Caco-2 (cell line): ENCODE data around the gene AOPEP. TPM values are rescaled to one million over a fixed set of nuclear protein-coding genes. Genes with fewer than 3 reads are reported as not detected.

ENCODE experiments used
- BruUV-seq: library from RNA; stranded (reverse); fragments of 400-500 nt; replicated peaks from 2 replicates; lab custom pipeline; 2021; lab: Mats Ljungman, UMichigan
- CTCF ChIA-PET: fragments of 300-600 bp; sonication (Branson Sonifier 250); formaldehyde crosslinking; loops from one replicate; lab custom pipeline; 2022; ENCODE audit warnings: antibody characterized with exemption; lab: Charles Lee
- POLR2A ChIA-PET: fragments of 300-600 bp; sonication (Branson Sonifier 250); formaldehyde crosslinking; loops from one replicate; lab custom pipeline; 2022; ENCODE audit warnings: antibody characterized with exemption; lab: Charles Lee
- DNase-seq, 2 experiments: peaks; one replicate each; pipeline versions ENCODE4 v3.0.0 to v3.0.0-alpha.2; 2020 to 2022
- H3K27me3 ChIP-seq: replicated peaks from 2 replicates; pipeline ENCODE4 v1.6.0; 2011; ENCODE audit warnings: low read length; ENCODE audit not compliant: control insufficient read depth, insufficient read depth
- H3K36me3 ChIP-seq: 2 replicates; pipeline ENCODE4 v1.5.1; 2011; ENCODE audit warnings: low read length; ENCODE audit not compliant: control insufficient read depth, insufficient read depth
- H3K4me1 ChIP-seq: fragments of 250-450 bp; sonication (Bioruptor Pico); 2 replicates; pipeline ENCODE4 v1.5.1; 2020; ENCODE audit warnings: mild to moderate bottlenecking
- H3K4me3 ChIP-seq: 2 replicates; pipeline ENCODE4 v1.5.1; 2011; ENCODE audit warnings: low read depth, mild to moderate bottlenecking, control low read depth, low read length
- H3K9me3 ChIP-seq: fragments of 250-450 bp; sonication (Bioruptor Pico); 2 replicates; pipeline ENCODE4 v1.5.1; 2020; ENCODE audit warnings: mild to moderate bottlenecking, moderate library complexity
- H3K27ac Mint-ChIP-seq: one replicate; pipeline ENCODE4 v1.8.0; 2022; ENCODE audit warnings: mixed read lengths; ENCODE audit not compliant: unreplicated experiment
- H3K27me3 Mint-ChIP-seq: one replicate; pipeline ENCODE4 v1.8.0; 2022; ENCODE audit warnings: mixed read lengths; ENCODE audit not compliant: insufficient read depth, unreplicated experiment
- H3K36me3 Mint-ChIP-seq: one replicate; pipeline ENCODE4 v1.8.0; 2022; ENCODE audit warnings: mild to moderate bottlenecking, mixed read lengths; ENCODE audit not compliant: insufficient read depth, unreplicated experiment
- H3K4me1 Mint-ChIP-seq: one replicate; pipeline ENCODE4 v1.8.0; 2022; ENCODE audit warnings: low read depth, mixed read lengths; ENCODE audit not compliant: unreplicated experiment
- H3K4me3 Mint-ChIP-seq: one replicate; pipeline ENCODE4 v1.8.0; 2022; ENCODE audit warnings: mild to moderate bottlenecking, moderate library complexity, mixed read lengths; ENCODE audit not compliant: unreplicated experiment
- H3K9me3 Mint-ChIP-seq: one replicate; pipeline ENCODE4 v1.8.0; 2022; ENCODE audit warnings: mixed read lengths; ENCODE audit not compliant: unreplicated experiment
- intact Hi-C: fragments of 100-400 bp; cut with micrococcal nuclease; formaldehyde crosslinking; loops from one replicate; pipeline ENCODE4 v1.10.0; 2022; ENCODE audit not compliant: unreplicated experiment
- total RNA-seq: library from RNA; stranded (reverse); gene quantifications from 2 replicates; pipeline ENCODE4 v1.2.3, GENCODE V29; 2022
- TF ChIP-seq, protein P1 (sequence below), 2 experiments: fragments of 200-600 bp in 1 of 2; IDR thresholded peaks; 1 replicate in 1 of 2; 2 replicates in 1 of 2; pipeline versions ENCODE4 v1.5.1 to v1.8.0; 2011 to 2022; ENCODE audit warnings: antibody characterized with exemption in 1 of 2, control low read depth in 1 of 2, inconsistent platforms in 1 of 2, low read depth in 1 of 2, low read length in 1 of 2, mild to moderate bottlenecking in 1 of 2, moderate library complexity in 1 of 2; ENCODE audit not compliant: insufficient read depth in 1 of 2, severe bottlenecking in 1 of 2, unreplicated experiment in 1 of 2

The AOPEP gene
- total RNA-seq, 1 experiment from 2014 or later = 63.3 TPM

DNA sequence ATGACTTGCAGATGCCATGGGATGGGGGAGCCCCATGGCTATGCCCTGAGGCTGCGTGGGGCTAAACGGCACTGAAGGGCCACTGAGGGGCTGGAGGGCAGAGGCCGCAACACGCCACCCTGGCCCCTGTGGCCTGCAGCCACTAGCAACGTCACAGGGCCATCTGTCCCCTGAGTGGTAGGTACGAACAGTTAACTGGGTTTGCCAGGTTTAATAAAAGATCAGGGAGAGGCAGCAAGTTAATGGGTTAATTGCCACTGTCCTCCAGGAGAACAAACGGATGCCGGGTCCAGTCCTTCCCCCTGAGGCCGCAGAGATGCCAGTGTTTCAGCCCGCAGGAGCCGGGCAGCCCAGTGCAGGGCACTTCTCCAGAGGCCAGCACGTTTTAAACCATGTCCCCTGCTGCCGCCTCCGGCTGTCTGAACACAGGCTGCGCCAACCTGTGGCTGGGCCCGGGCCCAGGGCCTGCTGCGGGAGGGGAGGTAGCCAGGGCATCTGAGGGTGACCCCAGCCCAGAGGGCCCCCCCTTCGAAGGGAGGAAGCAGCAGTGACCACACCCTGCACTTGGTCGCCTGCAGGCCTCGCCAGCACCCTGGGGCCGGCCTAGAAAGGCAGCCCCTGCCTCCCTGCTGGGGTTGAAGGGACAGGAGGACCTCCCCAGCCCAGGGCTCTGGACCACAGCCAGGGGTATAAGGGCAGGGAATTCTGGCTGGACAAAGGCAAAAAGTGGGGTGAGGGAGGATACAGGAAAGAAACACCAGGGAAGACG lies 363.7 kb downstream of the AOPEP start:
- Mint-ChIP-seq H3K4me3 (no peak overlapping the region), H3K27ac (peak overlapping the region; percentile 53), H3K4me1 (peaks cover 29% of the 10 kb centered on the region), H3K9me3 (no peaks in the 10 kb centered on the region), H3K36me3 (peaks cover 79% of the 10 kb centered on the region), H3K27me3 (no peaks in the 10 kb centered on the region)
- Histone ChIP-seq H3K27me3 (no peaks in the 10 kb centered on the region), H3K4me3 (no peak overlapping the region), H3K4me1 (peaks cover 31% of the 10 kb centered on the region), H3K9me3 (no peaks in the 10 kb centered on the region), H3K36me3 (peaks cover 6% of the 10 kb centered on the region)
- ChIA-PET CTCF (no interaction called here), POLR2A (no interaction called here)
- no peak for DNase-seq
- intact Hi-C loops = no loop called here
- TF ChIP-seq, protein P1, sequence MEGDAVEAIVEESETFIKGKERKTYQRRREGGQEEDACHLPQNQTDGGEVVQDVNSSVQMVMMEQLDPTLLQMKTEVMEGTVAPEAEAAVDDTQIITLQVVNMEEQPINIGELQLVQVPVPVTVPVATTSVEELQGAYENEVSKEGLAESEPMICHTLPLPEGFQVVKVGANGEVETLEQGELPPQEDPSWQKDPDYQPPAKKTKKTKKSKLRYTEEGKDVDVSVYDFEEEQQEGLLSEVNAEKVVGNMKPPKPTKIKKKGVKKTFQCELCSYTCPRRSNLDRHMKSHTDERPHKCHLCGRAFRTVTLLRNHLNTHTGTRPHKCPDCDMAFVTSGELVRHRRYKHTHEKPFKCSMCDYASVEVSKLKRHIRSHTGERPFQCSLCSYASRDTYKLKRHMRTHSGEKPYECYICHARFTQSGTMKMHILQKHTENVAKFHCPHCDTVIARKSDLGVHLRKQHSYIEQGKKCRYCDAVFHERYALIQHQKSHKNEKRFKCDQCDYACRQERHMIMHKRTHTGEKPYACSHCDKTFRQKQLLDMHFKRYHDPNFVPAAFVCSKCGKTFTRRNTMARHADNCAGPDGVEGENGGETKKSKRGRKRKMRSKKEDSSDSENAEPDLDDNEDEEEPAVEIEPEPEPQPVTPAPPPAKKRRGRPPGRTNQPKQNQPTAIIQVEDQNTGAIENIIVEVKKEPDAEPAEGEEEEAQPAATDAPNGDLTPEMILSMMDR (IDR thresholded peaks at IDR 0.05; ENCODE audit: insufficient read depth in 1 of 2, low read depth in 1 of 2, low read length in 1 of 2, severe bottlenecking in 1 of 2, unreplicated experiment in 1 of 2) = no peak
- no TSS peak for BruUV-seq

DNA sequence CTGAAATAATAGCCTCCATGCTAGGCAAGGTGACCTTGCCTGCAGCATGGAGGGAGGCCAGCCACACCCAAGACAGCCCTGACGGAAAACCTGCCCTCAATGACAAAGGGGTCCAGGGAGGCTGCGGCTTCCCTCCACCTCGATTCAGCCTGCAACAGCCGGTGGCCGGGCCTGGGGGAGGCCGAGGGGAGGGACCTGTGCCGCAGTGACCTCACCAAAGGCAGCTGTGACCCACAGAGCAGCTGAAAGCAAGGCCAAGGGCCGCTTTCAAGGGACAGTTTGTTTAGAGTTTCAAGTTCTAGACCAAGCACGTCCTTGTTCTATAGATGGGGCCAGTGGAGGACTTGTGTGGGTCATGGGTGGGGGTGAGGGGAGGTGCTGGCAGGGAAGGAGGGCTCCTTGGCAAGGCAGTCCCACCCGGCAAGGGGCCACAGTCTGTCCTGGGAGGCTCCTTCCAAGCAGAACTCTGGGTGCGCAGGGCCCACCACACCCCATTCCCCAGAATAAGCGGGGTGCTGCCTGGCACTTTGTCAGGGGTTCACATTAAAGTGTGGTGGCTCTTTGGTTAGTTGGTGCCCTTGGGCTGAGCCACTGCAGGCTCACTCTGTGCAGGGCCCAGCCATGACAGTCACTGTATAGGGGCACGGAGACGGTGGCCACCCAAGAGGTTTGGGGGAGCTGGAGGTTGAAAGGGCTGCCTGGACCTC lies 364.5 kb downstream of the AOPEP start:
- H3K9me3 ChIP-seq = no peaks in the 10 kb centered on the region
- DNase-seq = no peak
- intact Hi-C loops = no loop called here
- POLR2A ChIA-PET = no interaction called here
- TF ChIP-seq, protein P1 (IDR thresholded peaks at IDR 0.05; ENCODE audit: insufficient read depth in 1 of 2, low read depth in 1 of 2, low read length in 1 of 2, severe bottlenecking in 1 of 2, unreplicated experiment in 1 of 2) = no peak
- Mint-ChIP-seq H3K4me1 (peaks cover 29% of the 10 kb centered on the region), H3K9me3 (no peaks in the 10 kb centered on the region), H3K27me3 (no peaks in the 10 kb centered on the region), H3K4me3 (no peak overlapping the region), H3K27ac (peak overlapping the region; percentile 53), H3K36me3 (peaks cover 77% of the 10 kb centered on the region)
- H3K4me1 ChIP-seq = peaks cover 31% of the 10 kb centered on the region
- peaks cover 5% of the 10 kb centered on the region for H3K36me3 ChIP-seq
- no peak overlapping the region for H3K4me3 ChIP-seq
- BruUV-seq = no TSS peak
- H3K27me3 ChIP-seq = no peaks in the 10 kb centered on the region
- CTCF ChIA-PET = no interaction called here

DNA sequence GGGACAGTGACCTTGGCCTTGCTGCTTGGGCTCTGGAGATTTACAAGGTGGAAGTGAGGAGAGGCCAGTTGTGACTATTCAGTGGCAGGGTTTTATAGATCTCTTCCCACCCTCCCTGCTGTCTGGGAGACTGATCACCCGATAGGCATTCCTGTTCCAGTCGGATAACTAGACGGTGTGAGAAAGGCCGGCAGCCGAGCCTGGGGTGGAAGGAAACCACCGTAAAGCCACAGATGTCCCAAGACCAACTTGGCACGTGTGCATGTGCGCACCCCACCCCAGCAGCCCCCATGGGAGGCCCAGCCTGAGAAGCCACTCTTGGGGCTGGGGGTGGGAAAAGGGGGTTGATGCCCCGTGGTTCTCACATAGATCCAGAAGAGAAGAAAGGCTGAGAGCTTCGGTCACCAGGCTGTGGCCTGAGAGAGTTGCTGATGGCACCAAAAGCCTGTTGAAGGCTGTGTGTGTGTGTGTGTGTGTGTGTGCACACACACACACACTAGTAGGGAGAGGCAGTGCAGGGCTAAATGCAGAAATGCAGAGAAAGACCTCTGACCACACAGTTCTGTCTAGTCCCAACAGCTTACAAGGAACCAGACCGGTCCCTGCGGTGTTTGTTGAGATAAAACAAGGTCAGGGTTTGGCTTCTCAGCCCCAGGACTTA lies 365.2 kb downstream of the AOPEP start:
- H3K27ac Mint-ChIP-seq = peak overlapping the region; percentile 21
- CTCF ChIA-PET = no interaction called here

More for the DNA sequence above, 365.2 kb downstream of the AOPEP start:
- H3K27me3 ChIP-seq = no peaks in the 10 kb centered on the region
- no peak overlapping the region for H3K4me3 ChIP-seq
- peak in 1 of 2 experiments; percentile 30 for DNase-seq
- TF ChIP-seq, protein P1 (IDR thresholded peaks at IDR 0.05; ENCODE audit: insufficient read depth in 1 of 2, low read depth in 1 of 2, low read length in 1 of 2, severe bottlenecking in 1 of 2, unreplicated experiment in 1 of 2) = no peak
- no peaks in the 10 kb centered on the region for H3K9me3 ChIP-seq
- H3K36me3 Mint-ChIP-seq = peaks cover 74% of the 10 kb centered on the region
- peaks cover 3% of the 10 kb centered on the region; the same call in 1 of the 2 replicates for H3K36me3 ChIP-seq
- H3K9me3 Mint-ChIP-seq = no peaks in the 10 kb centered on the region
- POLR2A ChIA-PET = no interaction called here
- H3K4me3 Mint-ChIP-seq = no peak overlapping the region
- H3K4me1 Mint-ChIP-seq = peaks cover 29% of the 10 kb centered on the region
- peaks cover 31% of the 10 kb centered on the region for H3K4me1 ChIP-seq
- intact Hi-C loops = no loop called here
- BruUV-seq = no TSS peak
- H3K27me3 Mint-ChIP-seq = no peaks in the 10 kb centered on the region
